Measurements from ENCODE around the gene NBR1.

GRCh38 chr17:43134774-43135453, 36.1 kb upstream of the NBR1 start:
- TF ChIP-seq POLR2A (IDR thresholded peaks at IDR 0.05) = no peak
- no peak for TF ChIP-seq CTCF (IDR thresholded peaks at IDR 0.05)
